GM10266 (cell line): ENCODE data around the gene TMEM106C.
A peak's percentile ranks its signal among the peaks of the same experiment; 100 is the strongest.

Experiments used
- DNase-seq: peaks from one replicate; pipeline ENCODE4 v3.0.0; 2012; ENCODE audit errors: extremely low spot score
- CTCF ChIP-seq: IDR thresholded peaks from 2 replicates; pipeline ENCODE4 v1.5.1; 2012; ENCODE audit warnings: mild to moderate bottlenecking, low read depth; ENCODE audit not compliant: control insufficient read depth, insufficient read depth; ENCODE audit errors: missing control alignments

Gene TMEM106C, protein sequence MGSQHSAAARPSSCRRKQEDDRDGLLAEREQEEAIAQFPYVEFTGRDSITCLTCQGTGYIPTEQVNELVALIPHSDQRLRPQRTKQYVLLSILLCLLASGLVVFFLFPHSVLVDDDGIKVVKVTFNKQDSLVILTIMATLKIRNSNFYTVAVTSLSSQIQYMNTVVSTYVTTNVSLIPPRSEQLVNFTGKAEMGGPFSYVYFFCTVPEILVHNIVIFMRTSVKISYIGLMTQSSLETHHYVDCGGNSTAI

GRCh38 chr12:47963340-47964040, at the start of gene TMEM106C:
Gene TMEM106C, plus strand, starts transcription at chr12:47963596. Its CDS starts 641 bp downstream, at chr12:47964237.
- TF ChIP-seq CTCF: peak; percentile 94
- peak; percentile 98 for DNase-seq

DNA sequence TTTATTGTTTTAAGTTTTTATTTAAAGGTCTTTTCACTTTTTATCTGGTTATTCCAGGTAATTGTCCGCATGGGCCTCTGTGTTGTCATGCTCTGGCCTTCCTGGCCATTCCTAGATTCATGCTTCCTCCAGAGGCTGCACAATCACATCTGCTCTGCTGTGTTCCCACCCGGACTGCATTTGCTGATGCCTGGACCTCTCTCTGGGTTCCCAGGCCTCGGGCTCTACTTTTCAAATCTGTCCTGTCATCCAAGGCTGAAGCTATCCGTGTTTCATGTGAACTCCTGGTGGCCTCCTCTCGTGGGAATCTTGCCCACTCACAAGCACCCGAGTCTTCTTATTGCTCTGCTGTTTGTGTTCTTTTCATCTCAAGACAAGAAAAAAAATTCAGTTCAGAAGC, 42.5 kb upstream of the TMEM106C start:
- TF ChIP-seq CTCF: no peak
- no peak for DNase-seq

- TF ChIP-seq CTCF: no peak
- no peak for DNase-seq
Measured at GRCh38 chr12:47921907-47922306, 41.5 kb upstream of the TMEM106C start.

DNA sequence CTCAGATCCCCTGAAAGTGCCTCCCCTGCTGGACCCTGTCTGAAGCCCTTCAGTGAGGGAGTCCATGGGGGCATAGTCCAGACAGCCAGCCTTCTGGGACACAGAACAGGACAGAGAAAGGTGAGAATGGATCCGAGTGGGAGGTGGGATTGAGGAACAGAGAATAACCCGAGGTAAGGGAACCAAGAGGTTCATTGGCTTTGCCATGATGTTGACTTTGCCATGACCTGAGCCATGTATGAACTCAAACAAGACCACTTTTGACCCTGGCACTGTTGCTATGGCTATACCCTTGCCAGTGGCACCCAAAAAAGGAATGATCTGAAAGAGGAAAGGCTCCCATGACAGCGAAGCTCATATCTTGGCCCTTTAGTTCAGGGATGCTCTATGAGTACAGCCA, 36.0 kb upstream of the TMEM106C start:
- TF ChIP-seq CTCF: no peak
- no peak for DNase-seq

- TF ChIP-seq CTCF: no peak
- no peak for DNase-seq
Measured at GRCh38 chr12:47930634-47931033, 32.8 kb upstream of the TMEM106C start.

GRCh38 chr12:47931187-47931586, 32.2 kb upstream of the TMEM106C start:
- DNase-seq: no peak
- no peak for TF ChIP-seq CTCF

DNA sequence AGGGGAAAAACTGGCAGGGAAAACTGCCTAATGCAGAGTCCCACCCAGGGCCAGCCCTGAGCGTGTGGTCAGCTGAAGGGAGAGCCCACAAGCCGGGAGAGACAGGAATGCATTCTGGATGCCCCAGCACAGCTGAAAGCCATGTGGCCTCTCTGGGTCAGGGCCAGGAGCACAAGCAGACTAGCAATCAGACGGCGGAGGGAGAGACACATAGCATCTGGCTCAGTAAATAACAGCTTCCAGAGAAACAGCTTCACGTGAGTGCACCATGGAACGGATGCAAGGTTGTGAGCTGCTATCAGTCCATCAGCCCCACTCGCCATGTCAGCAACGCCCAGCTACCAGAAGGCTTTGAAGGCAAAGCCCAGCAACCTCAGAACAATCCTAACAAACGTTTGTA, 28.2 kb upstream of the TMEM106C start:
- DNase-seq: no peak
- no peak for TF ChIP-seq CTCF
